Hepatocyte (in vitro differentiated cells): ENCODE results near the gene XYLT1. TPM values are rescaled to one million over a fixed set of nuclear protein-coding genes. Genes with fewer than 3 reads are reported as not detected.
A peak's percentile ranks its signal among the peaks of the same experiment; 100 is the strongest.

Experiments
- DNase-seq: peaks from one replicate; pipeline ENCODE4 v3.0.0-alpha.2; 2016; ENCODE audit warnings: low spot score
- H2AFZ ChIP-seq: fragments of 200-600 bp; sonication (generic); 2 replicates; pipeline ENCODE4 v1.6.0; 2016; ENCODE audit warnings: antibody characterized with exemption, mild to moderate bottlenecking
- H3K27ac ChIP-seq: fragments of 200-600 bp; sonication (generic); 2 replicates; pipeline ENCODE4 v1.5.1; 2016; ENCODE audit warnings: mild to moderate bottlenecking
- H3K27me3 ChIP-seq: fragments of 200-600 bp; sonication (generic); 2 replicates; pipeline ENCODE4 v1.6.1; 2016
- H3K36me3 ChIP-seq: fragments of 200-600 bp; sonication (generic); replicated peaks from 2 replicates; pipeline ENCODE4 v1.5.1; 2016; ENCODE audit warnings: low read depth; ENCODE audit not compliant: insufficient read depth
- H3K4me1 ChIP-seq: fragments of 200-600 bp; sonication (generic); 2 replicates; pipeline ENCODE4 v1.5.1; 2016; ENCODE audit warnings: mild to moderate bottlenecking, moderate library complexity; ENCODE audit not compliant: insufficient read depth
- H3K4me2 ChIP-seq: fragments of 200-600 bp; sonication (generic); 2 replicates; pipeline ENCODE4 v1.6.0; 2016
- H3K4me3 ChIP-seq: fragments of 200-600 bp; sonication (generic); 2 replicates; pipeline ENCODE4 v1.5.1; 2016; ENCODE audit warnings: mild to moderate bottlenecking
- H3K79me2 ChIP-seq: fragments of 200-600 bp; sonication (generic); 2 replicates; pipeline ENCODE4 v1.6.0; 2017; ENCODE audit warnings: mild to moderate bottlenecking
- H3K9me2 ChIP-seq: fragments of 200-600 bp; sonication (generic); replicated peaks from 2 replicates; pipeline ENCODE4 v1.6.0; 2017; ENCODE audit warnings: mild to moderate bottlenecking; ENCODE audit not compliant: insufficient read depth
- H3K9me3 ChIP-seq: fragments of 200-600 bp; sonication (generic); 2 replicates; pipeline ENCODE4 v1.5.1; 2016; ENCODE audit warnings: low read depth, mild to moderate bottlenecking
- H4K20me1 ChIP-seq: fragments of 200-600 bp; sonication (generic); 2 replicates; pipeline ENCODE4 v1.6.0; 2016; ENCODE audit warnings: mild to moderate bottlenecking; ENCODE audit not compliant: insufficient read depth, poor library complexity, severe bottlenecking
- EZH2 ChIP-seq: fragments of 200-600 bp; sonication (generic); IDR thresholded peaks from 2 replicates; pipeline ENCODE4 v1.6.1; 2016; ENCODE audit warnings: antibody characterized with exemption, mild to moderate bottlenecking, borderline replicate concordance
- EZH2phosphoT487 ChIP-seq: fragments of 200-600 bp; sonication (generic); IDR thresholded peaks from one replicate; pipeline ENCODE4 v1.6.1; 2018; ENCODE audit warnings: antibody characterized with exemption, mild to moderate bottlenecking, low read depth, moderate library complexity; ENCODE audit not compliant: unreplicated experiment, severe bottlenecking
- WGBS: methylation state at CpG from one replicate; pipeline ENCODE4 v1.1.6; 2016; ENCODE audit warnings: low lambda C conversion rate; ENCODE audit errors: missing lambda C conversion rate; 5-methylcytosine and 5-hydroxymethylcytosine counted together
- polyA plus RNA-seq: library from polyadenylated mRNA; unstranded; fragments of >200 nt; fragmentation: Nextera tagmentation; extraction: Ambion mirVana; gene quantifications from 2 replicates; pipeline ENCODE4 v1.2.1, GENCODE V29; 2016
- total RNA-seq: library from RNA; depleted of rRNA; stranded (reverse); fragments of >200 nt; gene quantifications from 2 replicates; pipeline ENCODE4 v1.2.3, GENCODE V29; 2014
- TF ChIP-seq, protein P1 (sequence below): fragments of 200-600 bp; sonication (generic); IDR thresholded peaks from 2 replicates; pipeline ENCODE4 v1.5.1; 2016; ENCODE audit warnings: antibody characterized with exemption, mild to moderate bottlenecking; ENCODE audit not compliant: poor library complexity

The XYLT1 gene
- total and polyA plus RNA-seq, 2 experiments from 2014 or later = 6.9 to 13.7 TPM

DNA sequence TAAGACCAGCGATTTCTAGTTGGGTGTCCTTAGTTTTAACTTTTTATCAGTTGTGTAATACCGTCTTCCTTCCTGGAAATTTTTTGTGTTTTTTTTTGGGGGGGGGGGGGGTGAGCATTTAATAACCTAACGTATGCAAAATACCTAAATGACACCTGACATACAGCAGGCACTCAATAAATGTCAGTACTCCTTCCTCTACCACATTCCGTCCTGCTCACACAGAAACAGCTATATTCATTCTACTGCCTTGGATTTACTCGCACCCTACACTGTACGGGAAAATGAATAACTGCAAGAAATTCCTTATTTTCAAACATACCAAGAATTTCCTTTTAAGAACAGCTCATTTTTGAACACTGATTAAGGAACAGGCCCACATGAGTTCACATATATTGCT is 5.3 kb downstream of the XYLT1 start:
- no peak for DNase-seq
- H3K9me2 ChIP-seq = no peaks in the 10 kb centered on the region
- H3K79me2 ChIP-seq = peaks cover 71% of the 10 kb centered on the region
- H4K20me1 ChIP-seq = peaks cover 8% of the 10 kb centered on the region
- no peaks in the 10 kb centered on the region for H3K36me3 ChIP-seq
- H3K4me2 ChIP-seq = peak overlapping the region; percentile 94
- H3K9me3 ChIP-seq = no peaks in the 10 kb centered on the region
- peaks cover 34% of the 10 kb centered on the region for H3K4me1 ChIP-seq
- peak overlapping the region; percentile 25 for H3K27ac ChIP-seq
- H3K4me3 ChIP-seq = no peak overlapping the region
- TF ChIP-seq EZH2 (no peak), EZH2phosphoT487 (no peak)
- TF ChIP-seq, protein P1, sequence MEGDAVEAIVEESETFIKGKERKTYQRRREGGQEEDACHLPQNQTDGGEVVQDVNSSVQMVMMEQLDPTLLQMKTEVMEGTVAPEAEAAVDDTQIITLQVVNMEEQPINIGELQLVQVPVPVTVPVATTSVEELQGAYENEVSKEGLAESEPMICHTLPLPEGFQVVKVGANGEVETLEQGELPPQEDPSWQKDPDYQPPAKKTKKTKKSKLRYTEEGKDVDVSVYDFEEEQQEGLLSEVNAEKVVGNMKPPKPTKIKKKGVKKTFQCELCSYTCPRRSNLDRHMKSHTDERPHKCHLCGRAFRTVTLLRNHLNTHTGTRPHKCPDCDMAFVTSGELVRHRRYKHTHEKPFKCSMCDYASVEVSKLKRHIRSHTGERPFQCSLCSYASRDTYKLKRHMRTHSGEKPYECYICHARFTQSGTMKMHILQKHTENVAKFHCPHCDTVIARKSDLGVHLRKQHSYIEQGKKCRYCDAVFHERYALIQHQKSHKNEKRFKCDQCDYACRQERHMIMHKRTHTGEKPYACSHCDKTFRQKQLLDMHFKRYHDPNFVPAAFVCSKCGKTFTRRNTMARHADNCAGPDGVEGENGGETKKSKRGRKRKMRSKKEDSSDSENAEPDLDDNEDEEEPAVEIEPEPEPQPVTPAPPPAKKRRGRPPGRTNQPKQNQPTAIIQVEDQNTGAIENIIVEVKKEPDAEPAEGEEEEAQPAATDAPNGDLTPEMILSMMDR = no peak
- 64% methylated on average over 6 of the region's 6 CpGs for WGBS
- H3K27me3 ChIP-seq = no peaks in the 10 kb centered on the region
- no peak overlapping the region for H2AFZ ChIP-seq

DNA sequence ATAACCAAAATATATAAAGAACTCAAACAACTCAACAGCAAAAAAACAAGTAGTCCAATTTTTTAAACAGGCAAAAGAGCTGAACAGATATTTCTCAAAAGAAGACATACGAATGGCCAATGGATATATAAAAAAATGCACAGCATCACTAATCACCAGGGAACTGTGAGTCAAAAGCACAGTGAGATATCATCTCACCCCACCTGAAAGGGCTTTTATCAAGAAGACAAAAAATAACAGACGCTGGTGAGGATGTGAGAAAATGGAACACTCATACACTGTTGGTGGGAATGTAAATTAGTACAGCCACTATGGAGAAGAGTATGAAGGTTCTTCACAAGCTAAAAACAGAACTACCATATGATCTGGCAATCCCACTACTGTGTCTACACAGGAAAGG is 7.4 kb downstream of the XYLT1 start:
- 97% methylated on average over 2 of the region's 2 CpGs for WGBS
- Histone ChIP-seq H3K4me3 (no peak overlapping the region), H2AFZ (no peak overlapping the region), H3K4me1 (peaks cover 25% of the 10 kb centered on the region), H3K9me3 (no peaks in the 10 kb centered on the region), H3K27me3 (no peaks in the 10 kb centered on the region), H4K20me1 (peaks cover 8% of the 10 kb centered on the region), H3K79me2 (peaks cover 73% of the 10 kb centered on the region), H3K36me3 (no peaks in the 10 kb centered on the region), H3K27ac (no peak overlapping the region), H3K9me2 (no peaks in the 10 kb centered on the region), H3K4me2 (no peak overlapping the region)
- no peak for DNase-seq
- no peak for TF ChIP-seq EZH2phosphoT487
- TF ChIP-seq EZH2 = no peak
- TF ChIP-seq, protein P1 = no peak

DNA sequence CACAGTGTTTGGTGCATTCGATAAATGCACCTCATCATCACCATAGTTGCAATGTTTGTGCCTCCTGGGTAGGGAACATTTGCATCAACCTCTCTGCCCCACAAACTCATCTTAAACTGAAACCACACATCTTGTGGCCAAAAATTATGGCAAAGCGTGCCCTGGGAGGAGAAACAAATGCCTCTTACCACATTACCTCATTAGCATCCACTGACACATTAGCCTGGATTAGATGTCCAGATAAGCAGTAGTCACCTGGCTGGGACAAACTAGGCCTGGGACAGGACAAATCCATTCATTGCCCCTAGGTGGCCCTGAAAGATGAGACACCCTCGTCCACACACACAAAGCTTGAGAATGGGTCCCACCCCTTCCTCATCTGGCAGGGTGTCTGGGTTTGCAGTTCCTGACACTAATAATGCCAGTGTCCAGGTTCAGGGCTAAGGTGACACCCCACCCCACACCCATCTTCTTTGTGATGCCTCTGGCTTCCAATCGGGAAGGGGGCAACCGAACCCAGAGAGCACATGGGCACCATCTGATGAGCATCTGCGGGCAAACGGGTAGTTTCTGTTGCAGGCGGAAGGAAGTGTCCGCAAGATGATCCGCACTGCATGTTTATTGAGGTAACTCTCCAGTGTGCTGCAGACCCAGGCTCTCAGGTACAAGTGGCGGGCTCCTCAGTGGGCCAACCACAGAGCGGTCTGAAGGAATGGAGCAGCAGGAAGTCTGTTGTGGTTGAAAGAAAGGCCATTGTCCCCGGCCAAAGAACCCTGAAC is 8.6 kb downstream of the XYLT1 start:
- TF ChIP-seq EZH2phosphoT487 (no peak), EZH2 (no peak)
- TF ChIP-seq, protein P1 = no peak
- no peaks in the 10 kb centered on the region for H3K27me3 ChIP-seq
- no peak overlapping the region for H3K4me2 ChIP-seq
- H2AFZ ChIP-seq = no peak overlapping the region
- H4K20me1 ChIP-seq = peaks cover 8% of the 10 kb centered on the region
- peaks cover 74% of the 10 kb centered on the region for H3K79me2 ChIP-seq
- 94% methylated on average over 13 of the region's 13 CpGs for WGBS
- H3K27ac ChIP-seq = no peak overlapping the region
- peaks cover 21% of the 10 kb centered on the region for H3K4me1 ChIP-seq
- H3K36me3 ChIP-seq = no peaks in the 10 kb centered on the region
- no peaks in the 10 kb centered on the region for H3K9me2 ChIP-seq
- no peak overlapping the region for H3K4me3 ChIP-seq
- no peak for DNase-seq
- H3K9me3 ChIP-seq = no peaks in the 10 kb centered on the region
